ENCODE results near the gene FBXO24.

Gene FBXO24

GRCh38 chr7:100614308-100614861, 28.3 kb downstream of the FBXO24 start:
- H3K27me3 ChIP-seq (ENCODE audit: insufficient read depth, poor library complexity, severe bottlenecking), result no peaks in the 10 kb centered on the region
- no peak overlapping the region for H3K27ac ChIP-seq (ENCODE audit: poor library complexity, severe bottlenecking)
- TF ChIP-seq, protein P1, sequence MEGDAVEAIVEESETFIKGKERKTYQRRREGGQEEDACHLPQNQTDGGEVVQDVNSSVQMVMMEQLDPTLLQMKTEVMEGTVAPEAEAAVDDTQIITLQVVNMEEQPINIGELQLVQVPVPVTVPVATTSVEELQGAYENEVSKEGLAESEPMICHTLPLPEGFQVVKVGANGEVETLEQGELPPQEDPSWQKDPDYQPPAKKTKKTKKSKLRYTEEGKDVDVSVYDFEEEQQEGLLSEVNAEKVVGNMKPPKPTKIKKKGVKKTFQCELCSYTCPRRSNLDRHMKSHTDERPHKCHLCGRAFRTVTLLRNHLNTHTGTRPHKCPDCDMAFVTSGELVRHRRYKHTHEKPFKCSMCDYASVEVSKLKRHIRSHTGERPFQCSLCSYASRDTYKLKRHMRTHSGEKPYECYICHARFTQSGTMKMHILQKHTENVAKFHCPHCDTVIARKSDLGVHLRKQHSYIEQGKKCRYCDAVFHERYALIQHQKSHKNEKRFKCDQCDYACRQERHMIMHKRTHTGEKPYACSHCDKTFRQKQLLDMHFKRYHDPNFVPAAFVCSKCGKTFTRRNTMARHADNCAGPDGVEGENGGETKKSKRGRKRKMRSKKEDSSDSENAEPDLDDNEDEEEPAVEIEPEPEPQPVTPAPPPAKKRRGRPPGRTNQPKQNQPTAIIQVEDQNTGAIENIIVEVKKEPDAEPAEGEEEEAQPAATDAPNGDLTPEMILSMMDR (IDR thresholded peaks at IDR 0.05; ENCODE audit: poor library complexity, severe bottlenecking), result no peak
- H3K4me1 ChIP-seq (ENCODE audit: insufficient read depth, poor library complexity, severe bottlenecking), result no peaks in the 10 kb centered on the region
- ATAC-seq (ENCODE audit: low read depth), result no peak
- H3K9me3 ChIP-seq (ENCODE audit: severe bottlenecking), result no peaks in the 10 kb centered on the region
- H3K36me3 ChIP-seq (ENCODE audit: low read depth), result no peaks in the 10 kb centered on the region
- H3K4me3 ChIP-seq (ENCODE audit: severe bottlenecking), result no peak overlapping the region
- DNase-seq (ENCODE audit: low spot score), result no peak

- TF ChIP-seq, protein P1 (IDR thresholded peaks at IDR 0.05; ENCODE audit: poor library complexity, severe bottlenecking), result no peak
- H3K27ac ChIP-seq (ENCODE audit: poor library complexity, severe bottlenecking), result no peak overlapping the region
- no peak for ATAC-seq (ENCODE audit: low read depth)
Measured at GRCh38 chr7:100620239-100620638, 34.1 kb downstream of the FBXO24 start.

DNA sequence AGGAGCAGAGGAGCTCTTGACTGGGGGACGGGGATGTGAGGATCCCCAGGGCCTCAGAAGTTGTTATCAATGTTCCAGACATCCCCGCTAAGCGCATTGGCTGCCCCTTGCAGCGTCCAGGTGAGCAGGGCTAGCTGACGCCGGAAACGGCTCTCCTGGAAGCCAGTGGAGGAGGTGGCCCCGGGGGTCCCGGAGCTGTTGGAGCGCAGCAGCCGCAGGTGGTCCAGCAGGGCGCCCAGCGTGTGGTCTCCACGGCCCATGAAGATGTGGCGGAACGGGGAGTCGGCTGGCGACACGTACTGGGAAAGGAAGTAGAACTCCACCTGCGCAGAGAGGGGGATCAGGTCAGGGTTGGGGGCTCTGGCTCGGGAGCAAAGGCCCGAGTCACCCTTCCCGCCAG, 34.7 kb downstream of the FBXO24 start:
- Histone ChIP-seq H3K9me3 (ENCODE audit: severe bottlenecking) (no peaks in the 10 kb centered on the region), H3K4me3 (ENCODE audit: severe bottlenecking) (no peak overlapping the region), H3K27me3 (ENCODE audit: insufficient read depth, poor library complexity, severe bottlenecking) (no peaks in the 10 kb centered on the region), H3K4me1 (ENCODE audit: insufficient read depth, poor library complexity, severe bottlenecking) (no peaks in the 10 kb centered on the region), H3K36me3 (ENCODE audit: low read depth) (no peaks in the 10 kb centered on the region), H3K27ac (ENCODE audit: poor library complexity, severe bottlenecking) (no peak overlapping the region)
- ATAC-seq (ENCODE audit: low read depth), result no peak
- TF ChIP-seq, protein P1 (IDR thresholded peaks at IDR 0.05; ENCODE audit: poor library complexity, severe bottlenecking), result no peak
- DNase-seq (ENCODE audit: low spot score), result no peak

More at GRCh38 chr7:100620239-100620638, 34.1 kb downstream of the FBXO24 start:
- Histone ChIP-seq H3K27me3 (ENCODE audit: insufficient read depth, poor library complexity, severe bottlenecking) (no peaks in the 10 kb centered on the region), H3K4me1 (ENCODE audit: insufficient read depth, poor library complexity, severe bottlenecking) (no peaks in the 10 kb centered on the region), H3K36me3 (ENCODE audit: low read depth) (no peaks in the 10 kb centered on the region), H3K9me3 (ENCODE audit: severe bottlenecking) (no peaks in the 10 kb centered on the region), H3K4me3 (ENCODE audit: severe bottlenecking) (no peak overlapping the region)
- DNase-seq (ENCODE audit: low spot score), result no peak

GRCh38 chr7:100621554-100621953, 35.4 kb downstream of the FBXO24 start:
- DNase-seq (ENCODE audit: low spot score) (no peak), ATAC-seq (ENCODE audit: low read depth) (no peak)
- no peaks in the 10 kb centered on the region for H3K36me3 ChIP-seq (ENCODE audit: low read depth)
- no peaks in the 10 kb centered on the region for H3K9me3 ChIP-seq (ENCODE audit: severe bottlenecking)
- TF ChIP-seq, protein P1 (IDR thresholded peaks at IDR 0.05; ENCODE audit: poor library complexity, severe bottlenecking), result no peak
- H3K27me3 ChIP-seq (ENCODE audit: insufficient read depth, poor library complexity, severe bottlenecking), result no peaks in the 10 kb centered on the region
- no peak overlapping the region for H3K4me3 ChIP-seq (ENCODE audit: severe bottlenecking)
- H3K4me1 ChIP-seq (ENCODE audit: insufficient read depth, poor library complexity, severe bottlenecking), result no peaks in the 10 kb centered on the region
- H3K27ac ChIP-seq (ENCODE audit: poor library complexity, severe bottlenecking), result no peak overlapping the region

- no peaks in the 10 kb centered on the region for H3K27me3 ChIP-seq (ENCODE audit: insufficient read depth, poor library complexity, severe bottlenecking)
- no peak for DNase-seq (ENCODE audit: low spot score)
- no peak overlapping the region for H3K4me3 ChIP-seq (ENCODE audit: severe bottlenecking)
- no peak overlapping the region for H3K27ac ChIP-seq (ENCODE audit: poor library complexity, severe bottlenecking)
- ATAC-seq (ENCODE audit: low read depth), result no peak
- no peaks in the 10 kb centered on the region for H3K36me3 ChIP-seq (ENCODE audit: low read depth)
- H3K4me1 ChIP-seq (ENCODE audit: insufficient read depth, poor library complexity, severe bottlenecking), result no peaks in the 10 kb centered on the region
- H3K9me3 ChIP-seq (ENCODE audit: severe bottlenecking), result no peaks in the 10 kb centered on the region
- TF ChIP-seq, protein P1 (IDR thresholded peaks at IDR 0.05; ENCODE audit: poor library complexity, severe bottlenecking), result no peak
Measured at GRCh38 chr7:100623951-100624824, 38.1 kb downstream of the FBXO24 start.
